Left colon (tissue), 2 donors: ENCODE measurements around the gene MTMR10. TPM values are rescaled to one million over a fixed set of nuclear protein-coding genes. Genes with fewer than 3 reads are reported as not detected.
A peak's percentile ranks its signal among the peaks of the same experiment; 100 is the strongest.

Experiments
- ATAC-seq: fragments of 200-7000 bp; cut with Tn5 transposase; one replicate; pipeline ENCODE4 v1.9.1; 2020; ENCODE audit warnings: mild to moderate bottlenecking, moderate library complexity
- DNase-seq, 2 donors: peaks; one replicate each; pipeline ENCODE4 v3.0.0-alpha.2; 2020
- intact Hi-C, 2 donors: fragments of 100-400 bp; cut with DNase I in 1 of 2; cut with micrococcal nuclease in 1 of 2; formaldehyde crosslinking; loops; one replicate each; pipeline versions ENCODE4 v1.11.2 to v1.14.0; 2022; cut with DNase I, micrococcal nuclease
- total RNA-seq, 2 donors: library from RNA; stranded (reverse); fragmentation: NEBNext Ultra II Directional; extraction: Animal tissue kit (Norgen Biotek cat#: 25700); gene quantifications; one replicate each; pipeline ENCODE4 v1.2.1, GENCODE V29; 2021
- donor health status: DM: no; HTN: no; CAD: no.
- donor health status: DM: yes; HTN: yes; CAD: no.

The MTMR10 gene
- total RNA-seq, 2 donors from 2014 or later, result 16.1 to 32.1 TPM

GRCh38 chr15:30927148-30927761, 64.2 kb downstream of the MTMR10 start:
- ATAC-seq, result no peak
- no peak for DNase-seq
- intact Hi-C loops, result no loop called here

- ATAC-seq, result no peak
- no peak for DNase-seq
- intact Hi-C loops, result no loop called here
Observed at GRCh38 chr15:30926161-30926560, 65.3 kb downstream of the MTMR10 start.

GRCh38 chr15:30925686-30926085, 65.7 kb downstream of the MTMR10 start:
- DNase-seq (no peak), ATAC-seq (no peak)
- intact Hi-C loops, result no loop called here

- no peak for DNase-seq
- intact Hi-C loops, result no loop called here
- ATAC-seq, result no peak
Observed at GRCh38 chr15:30924353-30924752, 67.1 kb downstream of the MTMR10 start.

GRCh38 chr15:30923429-30923828, 68.0 kb downstream of the MTMR10 start:
- ATAC-seq (peak; percentile 70), DNase-seq (peak in 1 of 2 donors; percentile 28)
- intact Hi-C loops, result no loop called here

- intact Hi-C loops, result no loop called here
- ATAC-seq, result peak; percentile 86
- peak in 1 of 2 donors; percentile 41 for DNase-seq
Observed at GRCh38 chr15:30922480-30923311, 68.7 kb downstream of the MTMR10 start.

GRCh38 chr15:30921781-30922479, 69.5 kb downstream of the MTMR10 start:
- ATAC-seq (no peak), DNase-seq (no peak)
- intact Hi-C loops, result no loop called here

- intact Hi-C loops, result no loop called here
- DNase-seq (no peak), ATAC-seq (no peak)
Observed at GRCh38 chr15:30921106-30921505, 70.3 kb downstream of the MTMR10 start.

GRCh38 chr15:30919877-30920550, 71.4 kb downstream of the MTMR10 start:
- ATAC-seq (no peak), DNase-seq (no peak)
- intact Hi-C loops, result no loop called here

- no peak for DNase-seq
Observed at GRCh38 chr15:30918366-30918765, 73.1 kb downstream of the MTMR10 start.

GRCh38 chr15:30917675-30918074, 73.8 kb downstream of the MTMR10 start:
- intact Hi-C loops, result no loop called here
- no peak for DNase-seq
- ATAC-seq, result no peak

More at GRCh38 chr15:30918366-30918765, 73.1 kb downstream of the MTMR10 start:
- no peak for ATAC-seq
- intact Hi-C loops, result no loop called here

GRCh38 chr15:30917013-30917412, 74.4 kb downstream of the MTMR10 start:
- ATAC-seq, result no peak

GRCh38 chr15:30913761-30914160, 77.7 kb downstream of the MTMR10 start:
- intact Hi-C loops, result no loop called here
- no peak for ATAC-seq
- no peak for DNase-seq

More at GRCh38 chr15:30917013-30917412, 74.4 kb downstream of the MTMR10 start:
- DNase-seq, result no peak
- intact Hi-C loops, result no loop called here

- peak; percentile 34 to 68 for DNase-seq
- ATAC-seq, result peak; percentile 45
- intact Hi-C loops, result no loop called here
Observed at GRCh38 chr15:30906366-30906765, 85.1 kb downstream of the MTMR10 start.

GRCh38 chr15:30905821-30906220, 85.6 kb downstream of the MTMR10 start:
- DNase-seq, result peak in 1 of 2 donors; percentile 40
- ATAC-seq, result peak; percentile 63

GRCh38 chr15:30904812-30905211, 86.6 kb downstream of the MTMR10 start:
- ATAC-seq (no peak), DNase-seq (no peak)
- intact Hi-C loops, result no loop called here

More at GRCh38 chr15:30905821-30906220, 85.6 kb downstream of the MTMR10 start:
- intact Hi-C loops, result no loop called here

- intact Hi-C loops, result no loop called here
- ATAC-seq, result peak; percentile 95
- DNase-seq, result peak; percentile 76 to 92
Observed at GRCh38 chr15:30903497-30904187, 87.8 kb downstream of the MTMR10 start, which contains the start of gene FAN1. Gene FAN1 (plus strand): TSS chr15:30903915. CDS start chr15:30904664, 749 bp downstream.

- intact Hi-C loops, result no loop called here
- ATAC-seq, result no peak
- DNase-seq, result no peak
Observed at GRCh38 chr15:30901889-30902288, 89.5 kb downstream of the MTMR10 start.
